GM08714 (cell line): ENCODE results near the gene FAM184A.
A peak's percentile ranks its signal among the peaks of the same experiment; 100 is the strongest.
"Not testable (repeated sequence)": the region's sequence is repeated elsewhere in the genome, so short reads cannot be mapped to it uniquely, and the experiment has no call there.

Experiments
- H3K4me3 ChIP-seq: fragments of 200-500 bp; sonication (Bioruptor generic); 2 replicates; pipeline ENCODE4 v1.5.1; 2014; ENCODE audit warnings: mild to moderate bottlenecking, low read length, inconsistent platforms
- ZNF274 ChIP-seq: IDR thresholded peaks from 2 replicates; pipeline ENCODE4 v1.6.1; 2012; ENCODE audit warnings: mild to moderate bottlenecking, low read depth, low read length

FAM184A gene

DNA sequence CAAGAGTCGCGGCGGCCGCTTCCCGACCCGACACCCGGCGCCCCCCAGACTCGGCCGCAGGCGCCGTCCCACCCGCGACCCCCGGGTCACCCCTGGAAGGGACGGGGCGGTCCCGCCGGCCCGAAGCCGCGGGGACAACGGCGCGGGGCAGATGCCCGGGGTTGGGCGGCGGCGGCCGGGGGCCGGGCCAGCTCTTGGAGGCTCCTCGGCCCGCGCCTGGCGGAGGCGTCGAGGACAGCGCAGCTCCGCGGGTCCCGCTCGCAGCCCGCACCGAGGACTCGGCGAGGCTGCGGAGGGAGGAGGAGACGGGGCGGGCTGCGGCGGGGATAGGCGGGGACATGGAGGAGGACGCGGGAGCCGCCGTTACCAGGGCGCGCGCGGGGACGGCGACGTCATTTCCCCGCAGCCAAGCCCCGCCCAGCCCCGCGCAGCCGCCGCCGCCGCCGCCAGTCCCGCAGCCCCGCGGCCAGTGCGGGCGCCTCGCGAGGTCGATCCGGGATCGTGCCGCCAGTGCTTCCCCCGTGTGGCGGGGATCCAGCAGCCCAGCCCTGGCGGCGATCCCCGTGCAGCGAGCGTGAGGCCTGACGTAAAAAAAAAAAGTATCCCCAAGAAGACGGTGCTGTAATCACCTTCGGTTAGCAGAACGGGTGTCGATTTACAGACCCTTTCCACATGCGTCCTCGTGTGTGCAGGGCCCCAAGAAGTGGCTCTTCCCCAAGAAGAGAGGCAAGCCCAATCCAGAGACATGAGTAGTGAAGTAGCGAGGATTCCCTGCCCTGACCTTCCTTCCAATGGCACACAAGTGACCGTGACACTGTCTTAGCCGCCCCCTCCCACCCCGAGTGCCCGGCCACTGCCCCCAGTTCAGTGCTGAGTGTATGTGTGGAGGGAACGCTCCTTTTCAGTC lies at the start of gene FAM184A:
Gene FAM184A, minus strand, starts transcription at position 289 of the 907 bp plus-strand sequence. CDS start 365 bp downstream, outside the sequence.
- H3K4me3 ChIP-seq = peak within 1 kb of the TSS; percentile 69
- TF ChIP-seq ZNF274 = no peak

DNA sequence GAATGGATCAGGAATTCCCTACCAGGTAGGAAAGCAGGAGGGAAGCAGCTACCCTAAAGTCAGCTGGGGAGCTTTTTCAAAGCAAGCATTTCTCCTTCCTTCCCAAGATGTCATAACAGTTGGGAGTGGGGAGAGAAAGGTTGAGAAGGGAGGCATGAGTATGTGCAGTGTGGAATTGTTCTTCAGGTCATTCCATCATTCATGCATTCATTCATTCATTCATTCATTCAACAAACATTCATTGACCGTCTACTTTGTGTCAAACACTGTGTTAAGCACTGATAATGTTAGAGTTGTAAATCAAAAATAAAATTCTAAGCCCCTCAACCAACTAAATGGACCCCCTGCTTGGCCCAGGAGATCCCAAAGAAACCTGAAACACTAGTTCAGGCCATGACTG lies 49.2 kb upstream of the FAM184A start:
- no peak for TF ChIP-seq ZNF274
- H3K4me3 ChIP-seq = no peak overlapping the region

GRCh38 chr6:119126826-119127225 lies 48.4 kb upstream of the FAM184A start:
- no peak overlapping the region for H3K4me3 ChIP-seq
- no peak for TF ChIP-seq ZNF274

DNA sequence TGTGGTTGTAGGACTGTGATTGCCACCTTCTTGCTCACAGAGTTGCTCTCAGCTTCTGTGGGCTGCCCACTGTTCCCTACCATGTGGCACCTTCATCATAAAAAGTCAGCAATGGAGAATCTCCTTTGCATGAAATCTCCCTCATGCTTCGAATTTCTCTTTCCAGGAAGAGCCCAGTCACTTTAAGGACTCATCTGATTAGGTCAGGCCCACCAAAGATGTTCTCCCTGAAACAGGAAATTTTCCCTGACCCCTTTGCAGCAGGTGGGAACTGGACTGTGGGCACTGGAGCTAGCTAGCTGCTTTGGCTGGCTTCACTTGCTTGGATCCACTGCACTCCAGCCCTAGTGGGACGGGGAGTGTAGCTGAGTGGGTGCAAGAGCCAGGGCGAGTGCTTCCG lies 47.7 kb upstream of the FAM184A start:
- TF ChIP-seq ZNF274 = no peak

GRCh38 chr6:119125576-119125975 lies 47.1 kb upstream of the FAM184A start:
- H3K4me3 ChIP-seq = no peak overlapping the region
- TF ChIP-seq ZNF274 = no peak

More for the DNA sequence above, 47.7 kb upstream of the FAM184A start:
- no peak overlapping the region for H3K4me3 ChIP-seq

DNA sequence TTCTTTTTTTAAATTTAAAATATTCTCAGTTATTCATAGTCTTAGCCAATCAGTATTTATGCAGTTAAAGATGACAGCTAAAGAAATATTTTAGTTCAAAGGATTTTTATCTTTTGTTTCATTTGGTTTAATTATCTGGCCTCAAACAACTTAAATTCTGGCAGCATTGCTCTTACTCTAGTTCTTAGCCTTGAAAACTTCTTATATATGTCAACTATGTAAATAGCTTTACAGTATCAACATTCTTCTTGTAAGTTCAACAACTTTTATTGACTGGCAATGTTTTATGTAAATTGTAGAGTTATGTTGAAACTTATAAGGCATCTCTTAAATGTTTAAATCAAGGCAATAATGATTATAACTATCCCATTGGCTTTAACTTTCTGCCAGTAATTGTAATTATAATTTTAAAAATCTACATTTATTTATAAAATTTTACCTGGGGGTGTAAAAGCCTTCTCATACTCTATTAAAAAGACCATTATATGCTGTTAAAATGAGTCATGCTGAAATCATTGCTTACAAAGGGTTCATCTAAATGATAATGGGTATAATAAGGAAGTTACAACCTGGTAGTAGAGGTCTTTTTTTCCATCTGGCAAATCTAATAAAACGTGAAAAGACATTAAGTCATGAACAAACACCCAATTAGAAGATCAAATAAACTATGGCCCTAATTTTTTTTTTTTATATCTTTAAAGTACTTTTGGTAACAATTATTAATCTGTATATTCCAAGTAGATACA lies 45.8 kb upstream of the FAM184A start:
- no peak overlapping the region for H3K4me3 ChIP-seq
- no peak for TF ChIP-seq ZNF274

DNA sequence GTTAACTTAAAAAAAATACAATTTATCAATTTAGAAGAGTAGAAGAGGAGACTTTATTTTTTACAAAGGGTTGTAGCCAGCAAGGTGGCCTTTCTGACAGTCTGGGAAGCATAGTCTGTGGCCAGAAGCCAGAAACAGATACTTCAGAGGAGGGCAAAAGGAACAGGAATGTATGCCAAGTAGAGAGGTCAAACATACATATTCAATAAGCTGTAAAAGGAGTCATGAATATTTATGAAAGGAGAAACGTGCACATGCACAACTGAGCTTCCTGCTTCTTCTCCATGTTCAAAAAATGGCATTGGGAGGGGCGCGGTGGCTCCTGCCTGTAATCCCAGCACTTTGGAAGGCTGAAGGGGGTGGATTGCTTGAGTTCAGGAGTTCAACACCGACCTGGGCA lies 43.9 kb upstream of the FAM184A start:
- H3K4me3 ChIP-seq = no peak overlapping the region
- no peak for TF ChIP-seq ZNF274

- TF ChIP-seq ZNF274 = no peak
- H3K4me3 ChIP-seq = no peak overlapping the region
These were observed 42.9 kb upstream of the FAM184A start for GRCh38 chr6:119121367-119121766.

DNA sequence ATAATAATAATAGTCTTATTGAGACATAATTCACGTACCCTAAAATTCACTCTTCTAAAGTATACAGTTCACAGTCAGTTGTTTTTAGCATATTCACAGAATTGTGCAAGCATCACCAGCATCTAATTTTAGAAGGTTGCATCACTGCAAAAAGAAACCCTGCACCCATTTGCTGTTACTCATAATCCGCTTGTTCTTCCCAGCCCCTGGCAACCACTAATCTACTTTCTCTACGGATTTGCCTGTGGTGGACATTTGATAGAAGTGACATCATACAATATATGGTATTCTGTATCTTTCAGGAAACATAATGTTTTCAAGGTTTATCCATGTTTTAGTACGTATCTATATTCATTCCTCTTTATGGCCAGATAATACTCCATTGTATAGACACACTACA lies 41.5 kb upstream of the FAM184A start:
- no peak for TF ChIP-seq ZNF274

GRCh38 chr6:119119062-119119461 lies 40.6 kb upstream of the FAM184A start:
- H3K4me3 ChIP-seq = not testable (repeated sequence)

More for the DNA sequence above, 41.5 kb upstream of the FAM184A start:
- H3K4me3 ChIP-seq = no peak overlapping the region

DNA sequence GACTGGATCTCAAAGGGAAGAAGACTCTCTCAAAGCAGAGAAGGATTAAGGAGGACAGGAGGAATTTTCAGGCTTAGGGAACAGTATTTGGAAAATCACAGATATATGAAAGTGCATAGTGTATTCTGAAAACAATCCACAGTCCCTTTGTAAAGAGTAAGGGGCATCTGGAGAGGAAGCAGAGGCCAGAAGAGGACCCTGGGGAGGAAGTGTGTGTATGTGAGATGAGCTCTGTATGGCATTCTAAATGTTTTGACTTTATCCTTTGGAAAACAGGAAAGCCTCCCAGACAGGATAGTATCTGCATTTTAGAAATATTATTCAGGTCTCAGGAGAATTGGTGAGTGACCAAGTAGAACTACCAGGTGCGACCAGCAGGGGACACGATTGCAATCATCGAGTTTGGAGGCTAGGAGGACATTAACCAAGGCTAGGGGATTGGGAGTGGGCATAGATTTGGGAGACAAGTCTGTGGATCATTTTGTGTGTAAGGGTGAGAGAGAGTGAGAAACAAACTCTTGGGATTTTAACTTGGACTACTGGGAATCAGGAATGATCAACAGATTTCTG lies 38.3 kb upstream of the FAM184A start:
- no peak overlapping the region for H3K4me3 ChIP-seq
- TF ChIP-seq ZNF274 = no peak

GRCh38 chr6:119113961-119114360 lies 35.5 kb upstream of the FAM184A start:
- no peak overlapping the region for H3K4me3 ChIP-seq
- TF ChIP-seq ZNF274 = no peak

DNA sequence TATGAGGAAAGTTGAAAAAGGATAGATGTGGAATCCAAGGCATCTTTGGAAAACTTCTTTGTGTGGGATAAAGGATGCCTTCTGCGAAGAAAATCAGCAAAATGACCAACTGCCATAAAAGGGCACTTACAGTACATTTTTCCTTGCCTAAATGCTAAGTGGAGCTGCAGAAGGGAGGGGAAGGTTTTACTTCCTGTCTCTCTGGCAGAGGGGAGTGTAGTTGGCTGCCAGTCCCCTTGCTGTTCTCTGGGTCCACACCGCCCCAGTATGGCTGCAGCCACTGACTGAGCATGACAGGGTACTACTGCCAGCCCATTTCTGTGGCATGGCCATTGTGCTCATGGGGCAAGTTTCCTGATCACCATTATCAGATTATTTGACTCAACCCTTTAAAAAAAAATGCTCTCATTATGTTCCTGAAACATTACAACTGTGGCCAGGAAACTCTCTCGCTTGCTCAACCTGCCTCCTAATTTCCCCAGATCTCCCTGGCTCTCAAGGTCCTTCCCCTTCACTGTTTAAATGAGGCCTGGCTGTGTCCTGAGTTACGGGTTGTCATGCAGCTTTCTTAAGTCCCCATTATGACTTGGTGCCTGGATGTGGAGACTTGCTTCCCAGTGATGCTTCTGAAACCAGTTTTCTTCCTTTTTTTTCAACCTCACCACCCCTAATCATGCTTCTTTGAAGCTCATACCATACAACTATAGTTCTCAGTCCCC lies 34.5 kb upstream of the FAM184A start:
- TF ChIP-seq ZNF274 = no peak

GRCh38 chr6:119110601-119111548 lies 32.4 kb upstream of the FAM184A start:
- no peak overlapping the region for H3K4me3 ChIP-seq
- no peak for TF ChIP-seq ZNF274

More for the DNA sequence above, 34.5 kb upstream of the FAM184A start:
- no peak overlapping the region for H3K4me3 ChIP-seq
